ENCODE results near the gene GRAMD2B. TPM values are rescaled to one million over a fixed set of nuclear protein-coding genes. Genes with fewer than 3 reads are reported as not detected.
A peak's percentile ranks its signal among the peaks of the same experiment; 100 is the strongest.

GRAMD2B gene
- total RNA-seq, 1 experiment from 2014 or later, result 11.1 TPM

GRCh38 chr5:126460977-126461376, 37.8 kb downstream of the GRAMD2B start:
- intact Hi-C loops (cut with micrococcal nuclease), result loop anchor here (1.0 kb wide), 1 partner anchor 15 kb away; no protein-coding TSS in a partner anchor
- peaks cover 17% of the 10 kb centered on the region for H3K36me3 Mint-ChIP-seq (ENCODE audit: insufficient read depth, unreplicated experiment)
- TF ChIP-seq CTCF (IDR thresholded peaks at IDR 0.05; ENCODE audit: unreplicated experiment), result no peak
- CTCF ChIA-PET, result interaction anchor here (0.5 to 1.0 kb wide), 2 partner anchors 11 to 727 kb away, joined by 3 read pairs; no protein-coding TSS in a partner anchor
- H3K9me3 Mint-ChIP-seq (ENCODE audit: unreplicated experiment), result no peaks in the 10 kb centered on the region
- no peaks in the 10 kb centered on the region for H3K27me3 Mint-ChIP-seq (ENCODE audit: insufficient read depth, unreplicated experiment)
- no peak overlapping the region for H3K4me3 Mint-ChIP-seq (ENCODE audit: unreplicated experiment)
- H3K27ac Mint-ChIP-seq (ENCODE audit: low read depth, unreplicated experiment), result no peak overlapping the region
- POLR2A ChIA-PET, result interaction anchor here (1.0 to 2.4 kb wide), 3 partner anchors 11 to 20 kb away, joined by 3 to 5 read pairs (median 5); no protein-coding TSS in a partner anchor
- H3K4me1 Mint-ChIP-seq (ENCODE audit: insufficient read depth, unreplicated experiment), result no peaks in the 10 kb centered on the region
- no peak for DNase-seq (ENCODE audit: unreplicated experiment)
- no TSS peak for BruUV-seq (replicated peaks)

- no peak overlapping the region for H3K4me3 Mint-ChIP-seq (ENCODE audit: unreplicated experiment)
- DNase-seq (ENCODE audit: unreplicated experiment), result no peak
- ChIA-PET CTCF (no interaction called here), POLR2A (interaction anchor here (1.0 to 1.2 kb wide), 2 partner anchors 11 to 13 kb away, joined by 3 read pairs; no protein-coding TSS in a partner anchor)
- no peaks in the 10 kb centered on the region for H3K27me3 Mint-ChIP-seq (ENCODE audit: insufficient read depth, unreplicated experiment)
- intact Hi-C loops (cut with micrococcal nuclease), result no loop called here
- peaks cover 25% of the 10 kb centered on the region for H3K36me3 Mint-ChIP-seq (ENCODE audit: insufficient read depth, unreplicated experiment)
- no peaks in the 10 kb centered on the region for H3K9me3 Mint-ChIP-seq (ENCODE audit: unreplicated experiment)
- no TSS peak for BruUV-seq (replicated peaks)
- H3K4me1 Mint-ChIP-seq (ENCODE audit: insufficient read depth, unreplicated experiment), result no peaks in the 10 kb centered on the region
- peak overlapping the region; percentile 28 for H3K27ac Mint-ChIP-seq (ENCODE audit: low read depth, unreplicated experiment)
- TF ChIP-seq CTCF (IDR thresholded peaks at IDR 0.05; ENCODE audit: unreplicated experiment), result no peak
Measured at GRCh38 chr5:126461838-126462237, 38.6 kb downstream of the GRAMD2B start.

- H3K36me3 Mint-ChIP-seq (ENCODE audit: insufficient read depth, unreplicated experiment), result peaks cover 29% of the 10 kb centered on the region
- H3K27ac Mint-ChIP-seq (ENCODE audit: low read depth, unreplicated experiment), result peak overlapping the region; percentile 28
- no peak for TF ChIP-seq CTCF (IDR thresholded peaks at IDR 0.05; ENCODE audit: unreplicated experiment)
- no peaks in the 10 kb centered on the region for H3K9me3 Mint-ChIP-seq (ENCODE audit: unreplicated experiment)
- intact Hi-C loops (cut with micrococcal nuclease), result no loop called here
- no peak overlapping the region for H3K4me3 Mint-ChIP-seq (ENCODE audit: unreplicated experiment)
- BruUV-seq (replicated peaks), result no TSS peak
- POLR2A ChIA-PET, result interaction anchor here (1.0 to 1.2 kb wide), 2 partner anchors 10 to 13 kb away, joined by 3 read pairs; no protein-coding TSS in a partner anchor
- CTCF ChIA-PET, result interaction anchor here (0.7 kb wide), 1 partner anchor 191 kb away, joined by 3 read pairs; no protein-coding TSS in a partner anchor
- no peak for DNase-seq (ENCODE audit: unreplicated experiment)
- H3K4me1 Mint-ChIP-seq (ENCODE audit: insufficient read depth, unreplicated experiment), result no peaks in the 10 kb centered on the region
- no peaks in the 10 kb centered on the region for H3K27me3 Mint-ChIP-seq (ENCODE audit: insufficient read depth, unreplicated experiment)
Measured at GRCh38 chr5:126462239-126463014, 39.2 kb downstream of the GRAMD2B start.

GRCh38 chr5:126464016-126464415, 40.8 kb downstream of the GRAMD2B start:
- H3K4me3 Mint-ChIP-seq (ENCODE audit: unreplicated experiment), result no peak overlapping the region
- no peaks in the 10 kb centered on the region for H3K9me3 Mint-ChIP-seq (ENCODE audit: unreplicated experiment)
- no peaks in the 10 kb centered on the region for H3K27me3 Mint-ChIP-seq (ENCODE audit: insufficient read depth, unreplicated experiment)
- no peak for TF ChIP-seq CTCF (IDR thresholded peaks at IDR 0.05; ENCODE audit: unreplicated experiment)
- POLR2A ChIA-PET, result interaction anchor here (0.6 to 1.2 kb wide), 3 partner anchors 9 to 469 kb away, joined by 3 to 4 read pairs (median 3); no protein-coding TSS in a partner anchor
- no TSS peak for BruUV-seq (replicated peaks)
- H3K27ac Mint-ChIP-seq (ENCODE audit: low read depth, unreplicated experiment), result no peak overlapping the region
- H3K4me1 Mint-ChIP-seq (ENCODE audit: insufficient read depth, unreplicated experiment), result no peaks in the 10 kb centered on the region
- intact Hi-C loops (cut with micrococcal nuclease), result no loop called here
- CTCF ChIA-PET, result interaction anchor here (0.6 to 1.0 kb wide), 4 partner anchors 10 to 124 kb away, joined by 3 read pairs; no protein-coding TSS in a partner anchor
- no peak for DNase-seq (ENCODE audit: unreplicated experiment)
- H3K36me3 Mint-ChIP-seq (ENCODE audit: insufficient read depth, unreplicated experiment), result peaks cover 33% of the 10 kb centered on the region
